ENCODE results near the gene WBP2. TPM values are rescaled to one million over a fixed set of nuclear protein-coding genes. Genes with fewer than 3 reads are reported as not detected.

Gene WBP2
- total RNA-seq, 1 experiment from 2014 or later = 42.7 TPM

DNA sequence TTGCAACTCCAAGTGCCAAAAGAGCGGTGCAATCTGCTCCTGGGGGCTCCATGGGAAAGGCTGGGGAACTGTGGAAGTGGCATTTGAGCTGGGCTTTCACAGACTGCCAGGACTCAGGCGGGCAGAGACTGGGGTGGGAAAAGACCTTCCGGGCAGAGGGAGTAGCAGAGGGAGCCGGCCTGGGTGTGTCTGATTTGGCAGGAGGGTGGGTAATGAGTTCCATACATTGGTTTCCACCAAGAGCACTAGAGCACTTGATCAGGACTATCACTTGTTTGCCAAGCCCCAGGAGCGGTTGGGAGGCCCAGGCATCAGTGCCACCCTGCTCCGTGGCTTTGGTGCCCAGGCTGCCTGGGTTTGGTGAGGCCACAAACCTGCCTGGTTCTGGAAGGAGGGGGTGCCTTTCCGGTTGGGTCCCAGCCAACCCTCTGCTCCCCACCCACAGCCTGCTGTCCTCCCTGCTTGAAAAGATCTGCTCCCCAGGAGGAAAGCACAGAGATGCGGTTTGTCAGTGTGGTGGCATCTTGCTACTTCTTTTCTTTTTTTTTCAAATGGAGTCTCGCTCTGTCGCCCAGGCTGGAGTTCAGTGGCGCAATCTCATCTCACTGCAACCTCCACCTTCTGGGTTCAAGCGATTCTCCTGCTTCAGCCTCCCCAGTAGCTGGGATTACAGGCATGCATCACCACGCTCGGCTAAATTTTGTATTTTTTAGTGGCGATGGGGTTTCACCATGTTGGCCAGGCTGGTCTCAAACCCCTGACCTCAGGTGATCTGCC lies 26.7 kb upstream of the WBP2 start:
- Histone ChIP-seq H3K27ac (ENCODE audit: low read length) (no peak overlapping the region), H3K36me3 (ENCODE audit: insufficient read depth, low read length) (no peaks in the 10 kb centered on the region), H3K9me3 (ENCODE audit: low read length) (no peaks in the 10 kb centered on the region), H3K4me3 (ENCODE audit: low read length) (no peak overlapping the region), H3K4me1 (ENCODE audit: low read length) (peaks cover 16% of the 10 kb centered on the region), H3K79me2 (ENCODE audit: low read length) (no peaks in the 10 kb centered on the region), H3K9ac (ENCODE audit: low read length) (no peak overlapping the region), H3K9me2 (replicated peaks; ENCODE audit: insufficient read depth, low read length) (no peaks in the 10 kb centered on the region), H3K4me2 (ENCODE audit: low read depth, low read length, poor library complexity, severe bottlenecking) (no peak overlapping the region), H2AFZ (ENCODE audit: low read length) (no peak overlapping the region), H3K27me3 (ENCODE audit: low read length) (no peaks in the 10 kb centered on the region), H4K20me1 (ENCODE audit: insufficient read depth, low read depth, low read length) (no peaks in the 10 kb centered on the region)
- no peak for DNase-seq

DNA sequence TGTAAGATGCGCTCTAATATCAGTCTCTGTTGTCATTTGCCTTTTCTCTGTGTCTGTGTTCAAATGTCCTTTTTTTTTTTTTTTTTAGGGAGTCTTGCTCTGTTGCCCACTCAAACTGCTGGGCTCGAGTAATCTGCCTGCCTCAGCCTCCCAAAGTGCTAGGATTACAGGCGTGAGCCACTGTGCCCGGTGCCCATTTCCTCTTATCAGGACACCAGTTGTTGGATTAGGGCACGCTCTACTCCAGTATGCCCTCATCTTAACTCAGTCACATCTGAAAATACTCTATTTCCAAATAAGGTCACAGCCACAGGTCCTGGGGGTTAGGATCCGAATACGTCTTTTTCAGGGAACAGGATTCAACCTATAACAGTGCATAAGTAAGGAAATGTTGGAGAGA lies 25.1 kb upstream of the WBP2 start:
- H3K9ac ChIP-seq (ENCODE audit: low read length) = no peak overlapping the region
- H3K79me2 ChIP-seq (ENCODE audit: low read length) = no peaks in the 10 kb centered on the region
- H3K27ac ChIP-seq (ENCODE audit: low read length) = no peak overlapping the region
- no peak overlapping the region for H2AFZ ChIP-seq (ENCODE audit: low read length)
- no peaks in the 10 kb centered on the region for H3K9me2 ChIP-seq (replicated peaks; ENCODE audit: insufficient read depth, low read length)
- no peak overlapping the region for H3K4me2 ChIP-seq (ENCODE audit: low read depth, low read length, poor library complexity, severe bottlenecking)
- no peaks in the 10 kb centered on the region for H3K27me3 ChIP-seq (ENCODE audit: low read length)
- no peak overlapping the region for H3K4me3 ChIP-seq (ENCODE audit: low read length)
- no peaks in the 10 kb centered on the region for H3K36me3 ChIP-seq (ENCODE audit: insufficient read depth, low read length)
- H4K20me1 ChIP-seq (ENCODE audit: insufficient read depth, low read depth, low read length) = no peaks in the 10 kb centered on the region
- no peak for DNase-seq
- peaks cover 31% of the 10 kb centered on the region for H3K4me1 ChIP-seq (ENCODE audit: low read length)
- no peaks in the 10 kb centered on the region for H3K9me3 ChIP-seq (ENCODE audit: low read length)

DNA sequence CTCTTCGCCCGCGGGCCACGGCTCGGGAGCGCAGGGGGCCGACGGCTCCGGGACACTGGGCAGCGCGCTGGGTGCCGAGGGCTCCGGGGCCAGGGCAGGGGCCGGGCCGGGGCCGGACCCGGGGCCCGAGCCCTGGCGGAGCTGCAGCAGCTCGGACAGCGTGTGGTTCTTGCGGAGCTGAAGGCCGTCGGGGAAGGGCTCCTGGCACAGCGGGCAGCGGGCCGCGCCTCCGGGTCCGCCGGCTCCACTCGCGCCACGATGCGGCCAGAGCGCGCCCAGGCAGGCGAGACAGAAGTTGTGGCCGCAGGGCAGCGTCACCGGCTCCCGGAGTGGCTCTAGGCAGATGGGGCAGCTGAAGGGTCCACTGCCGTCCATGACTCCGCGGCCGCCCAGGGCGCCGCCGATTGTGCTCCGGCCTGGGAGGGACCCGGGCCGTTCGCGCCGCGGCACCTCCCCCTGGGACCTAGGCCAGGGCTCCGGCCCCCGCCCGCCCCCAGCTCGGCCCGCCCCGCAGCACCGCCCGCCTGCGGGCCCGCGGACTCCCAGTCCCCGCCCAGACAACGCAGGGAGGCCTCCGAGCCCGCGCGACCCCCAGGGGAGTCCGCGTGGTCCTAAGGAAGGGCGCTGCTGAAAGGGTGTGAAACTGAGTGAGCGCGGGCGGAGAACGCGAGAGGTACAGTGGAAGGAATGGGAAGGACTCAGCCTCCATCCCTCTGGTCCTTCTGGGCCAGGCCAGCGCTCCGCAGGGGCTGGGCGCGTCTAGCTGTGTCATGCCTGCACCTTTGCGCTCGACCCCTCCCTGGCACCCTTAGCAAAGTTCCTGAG lies 23.3 kb upstream of the WBP2 start, which contains the start of gene TRIM47:
Gene TRIM47, minus strand, starts transcription at position 408 of the 825 bp plus-strand sequence. Its CDS starts 33 bp downstream, at position 375.
- Histone ChIP-seq H3K79me2 (ENCODE audit: low read length) (no peaks in the 10 kb centered on the region), H3K4me1 (ENCODE audit: low read length) (peaks cover 31% of the 10 kb centered on the region), H3K9me3 (ENCODE audit: low read length) (no peaks in the 10 kb centered on the region), H3K4me3 (ENCODE audit: low read length) (peak within 1 kb of the TSS; percentile 84), H3K4me2 (ENCODE audit: low read depth, low read length, poor library complexity, severe bottlenecking) (peak within 1 kb of the TSS; percentile 96), H3K36me3 (ENCODE audit: insufficient read depth, low read length) (no peaks in the 10 kb centered on the region), H3K27ac (ENCODE audit: low read length) (peak within 1 kb of the TSS; percentile 82), H4K20me1 (ENCODE audit: insufficient read depth, low read depth, low read length) (no peaks in the 10 kb centered on the region), H3K27me3 (ENCODE audit: low read length) (no peaks in the 10 kb centered on the region), H3K9ac (ENCODE audit: low read length) (peak within 1 kb of the TSS; percentile 87), H3K9me2 (replicated peaks; ENCODE audit: insufficient read depth, low read length) (no peaks in the 10 kb centered on the region), H2AFZ (ENCODE audit: low read length) (peak within 1 kb of the TSS; percentile 98)
- DNase-seq = no peak

DNA sequence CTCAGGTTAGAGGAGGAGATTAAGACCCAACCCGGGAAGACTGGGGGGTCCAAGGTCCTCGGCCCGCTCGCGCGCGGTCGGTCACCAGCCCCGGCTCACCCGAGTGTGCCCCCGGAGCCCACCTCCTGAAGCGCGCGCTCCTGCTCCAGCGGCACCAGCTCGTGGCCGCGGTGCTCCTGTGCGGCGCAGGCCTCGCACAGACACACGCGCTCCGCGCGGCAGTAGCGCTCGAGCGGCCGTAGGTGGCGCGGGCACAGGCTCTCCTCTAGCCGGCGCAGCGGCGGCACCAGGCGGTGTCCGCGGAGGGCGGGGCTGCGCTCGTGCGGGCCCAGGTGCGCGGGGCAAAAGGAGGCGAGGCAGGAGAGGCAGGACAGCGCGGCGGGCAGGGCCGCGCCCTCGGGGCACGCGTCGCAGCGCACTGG lies 22.6 kb upstream of the WBP2 start:
- Histone ChIP-seq H3K4me2 (ENCODE audit: low read depth, low read length, poor library complexity, severe bottlenecking) (peak overlapping the region; percentile 96), H3K36me3 (ENCODE audit: insufficient read depth, low read length) (no peaks in the 10 kb centered on the region), H3K9me3 (ENCODE audit: low read length) (no peaks in the 10 kb centered on the region), H3K79me2 (ENCODE audit: low read length) (no peaks in the 10 kb centered on the region), H3K27ac (ENCODE audit: low read length) (peak overlapping the region; percentile 82), H3K9me2 (replicated peaks; ENCODE audit: insufficient read depth, low read length) (no peaks in the 10 kb centered on the region), H3K4me3 (ENCODE audit: low read length) (peak overlapping the region; percentile 84), H3K9ac (ENCODE audit: low read length) (peak overlapping the region; percentile 87), H4K20me1 (ENCODE audit: insufficient read depth, low read depth, low read length) (no peaks in the 10 kb centered on the region), H3K4me1 (ENCODE audit: low read length) (peaks cover 31% of the 10 kb centered on the region), H3K27me3 (ENCODE audit: low read length) (no peaks in the 10 kb centered on the region), H2AFZ (ENCODE audit: low read length) (peak overlapping the region; percentile 98)
- peak; percentile 91 for DNase-seq

DNA sequence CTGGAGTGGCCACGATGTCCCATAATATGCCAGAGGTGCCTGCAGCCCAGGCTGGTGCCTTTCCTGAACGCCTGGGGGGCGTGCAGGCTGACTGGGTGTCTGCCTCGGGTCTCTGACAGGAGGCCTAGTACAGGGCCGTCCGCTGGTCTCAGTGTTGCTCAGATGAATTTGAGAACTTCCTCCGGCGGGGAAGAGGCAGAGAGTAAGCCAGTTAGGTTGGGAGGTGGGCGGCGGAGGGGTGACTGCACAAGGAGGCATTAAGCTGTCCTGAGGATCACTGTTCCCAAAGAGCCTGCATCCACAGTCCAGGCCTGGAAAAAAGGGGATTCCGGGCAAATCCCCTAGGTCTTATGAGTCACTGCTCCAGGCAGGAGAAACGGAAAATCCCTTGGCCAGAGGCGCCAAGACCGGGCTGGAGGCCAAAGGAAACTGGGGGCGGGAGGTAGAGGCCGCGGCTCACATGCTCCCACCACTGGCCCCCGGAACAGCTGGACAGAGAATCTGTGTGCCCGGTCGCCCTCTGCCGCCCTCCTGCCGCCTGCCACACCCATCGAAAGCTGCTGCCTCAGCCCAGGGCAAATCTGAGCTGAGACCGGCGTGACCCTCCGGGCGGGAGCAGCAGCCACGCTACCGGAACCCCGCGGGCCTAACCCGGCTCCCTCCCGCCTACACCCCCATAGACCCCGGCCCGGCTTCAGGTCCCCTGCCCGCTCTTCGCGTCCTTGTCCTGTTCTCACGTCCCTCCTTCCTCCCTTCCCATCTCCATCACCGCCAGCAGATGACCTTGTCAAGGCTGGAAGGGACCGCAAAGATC lies 22.0 kb upstream of the WBP2 start:
- H4K20me1 ChIP-seq (ENCODE audit: insufficient read depth, low read depth, low read length) = no peaks in the 10 kb centered on the region
- no peaks in the 10 kb centered on the region for H3K36me3 ChIP-seq (ENCODE audit: insufficient read depth, low read length)
- H3K9me2 ChIP-seq (replicated peaks; ENCODE audit: insufficient read depth, low read length) = no peaks in the 10 kb centered on the region
- H3K4me1 ChIP-seq (ENCODE audit: low read length) = peaks cover 31% of the 10 kb centered on the region
- H3K79me2 ChIP-seq (ENCODE audit: low read length) = no peaks in the 10 kb centered on the region
- peak; percentile 88 for DNase-seq
- H3K27me3 ChIP-seq (ENCODE audit: low read length) = no peaks in the 10 kb centered on the region
- H2AFZ ChIP-seq (ENCODE audit: low read length) = peak overlapping the region; percentile 98
- H3K4me3 ChIP-seq (ENCODE audit: low read length) = peak overlapping the region; percentile 84
- no peaks in the 10 kb centered on the region for H3K9me3 ChIP-seq (ENCODE audit: low read length)
- H3K4me2 ChIP-seq (ENCODE audit: low read depth, low read length, poor library complexity, severe bottlenecking) = peak overlapping the region; percentile 96
- H3K9ac ChIP-seq (ENCODE audit: low read length) = peak overlapping the region; percentile 87
- peak overlapping the region; percentile 82 for H3K27ac ChIP-seq (ENCODE audit: low read length)

DNA sequence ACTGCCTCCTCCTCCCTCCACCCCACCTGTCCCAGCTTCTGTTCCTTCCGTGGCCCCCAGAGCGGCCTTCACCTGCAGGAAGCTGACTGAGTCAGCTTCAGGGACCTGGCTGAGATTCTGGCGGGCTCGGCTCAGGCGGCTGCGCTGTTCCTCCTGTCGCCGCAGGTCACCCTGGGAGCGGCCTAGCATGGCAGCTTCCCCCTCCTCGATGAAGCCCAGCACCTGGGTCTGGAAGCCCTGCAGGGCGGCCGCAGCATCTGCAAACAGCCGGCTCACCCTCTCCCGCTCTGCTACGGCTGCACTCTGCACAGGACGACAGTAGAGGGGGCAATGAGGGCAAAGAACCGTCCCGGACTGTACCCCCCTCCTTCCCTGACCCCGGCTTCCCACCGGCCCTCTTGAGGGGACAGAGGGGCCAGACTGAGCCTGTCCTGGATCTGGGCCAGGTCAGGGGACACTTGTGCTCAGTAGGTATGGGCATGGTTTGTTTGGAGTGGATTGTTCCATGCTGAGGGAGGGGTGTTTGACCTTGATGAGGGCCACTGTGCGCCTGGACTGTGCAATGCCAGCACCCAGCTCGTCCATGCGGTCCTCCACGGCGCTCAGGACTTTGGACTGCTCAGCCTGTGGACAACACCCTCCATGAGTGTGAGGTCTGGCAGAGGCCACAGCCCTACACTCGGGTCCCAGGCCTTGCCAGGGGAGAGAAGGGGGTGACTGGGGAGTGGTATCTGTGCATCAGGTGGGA lies 21.2 kb upstream of the WBP2 start:
- Histone ChIP-seq H3K9me2 (replicated peaks; ENCODE audit: insufficient read depth, low read length) (no peaks in the 10 kb centered on the region), H3K27ac (ENCODE audit: low read length) (peak overlapping the region; percentile 82), H3K4me1 (ENCODE audit: low read length) (peaks cover 31% of the 10 kb centered on the region), H3K9me3 (ENCODE audit: low read length) (no peaks in the 10 kb centered on the region), H3K4me3 (ENCODE audit: low read length) (peak overlapping the region; percentile 84), H3K79me2 (ENCODE audit: low read length) (no peaks in the 10 kb centered on the region), H3K9ac (ENCODE audit: low read length) (peak overlapping the region; percentile 87), H4K20me1 (ENCODE audit: insufficient read depth, low read depth, low read length) (no peaks in the 10 kb centered on the region), H3K27me3 (ENCODE audit: low read length) (no peaks in the 10 kb centered on the region), H3K4me2 (ENCODE audit: low read depth, low read length, poor library complexity, severe bottlenecking) (peak overlapping the region; percentile 96), H2AFZ (ENCODE audit: low read length) (peak overlapping the region; percentile 98), H3K36me3 (ENCODE audit: insufficient read depth, low read length) (no peaks in the 10 kb centered on the region)
- peak; percentile 91 for DNase-seq

GRCh38 chr17:75875940-75876189 lies 20.7 kb upstream of the WBP2 start:
- Histone ChIP-seq H3K79me2 (ENCODE audit: low read length) (no peaks in the 10 kb centered on the region), H3K27ac (ENCODE audit: low read length) (peak overlapping the region; percentile 82), H3K9ac (ENCODE audit: low read length) (peak overlapping the region; percentile 87), H3K4me2 (ENCODE audit: low read depth, low read length, poor library complexity, severe bottlenecking) (peak overlapping the region; percentile 96), H2AFZ (ENCODE audit: low read length) (peak overlapping the region; percentile 98), H3K4me1 (ENCODE audit: low read length) (peaks cover 31% of the 10 kb centered on the region), H3K27me3 (ENCODE audit: low read length) (no peaks in the 10 kb centered on the region), H3K9me3 (ENCODE audit: low read length) (no peaks in the 10 kb centered on the region), H3K4me3 (ENCODE audit: low read length) (peak overlapping the region; percentile 84), H4K20me1 (ENCODE audit: insufficient read depth, low read depth, low read length) (no peaks in the 10 kb centered on the region), H3K36me3 (ENCODE audit: insufficient read depth, low read length) (no peaks in the 10 kb centered on the region), H3K9me2 (replicated peaks; ENCODE audit: insufficient read depth, low read length) (no peaks in the 10 kb centered on the region)
- no peak for DNase-seq
